DMS79 (cell line): ENCODE results near the gene CITED2.

Experiments used
- DNase-seq: peaks from one replicate; lab custom pipeline; 2025; lab: John Stamatoyannopoulos, UW

The CITED2 gene

GRCh38 chr6:139329224-139329623, 45.2 kb downstream of the CITED2 start:
- no peak for DNase-seq

- DNase-seq: no peak
Observed at GRCh38 chr6:139327038-139327437, 47.4 kb downstream of the CITED2 start.

- no peak for DNase-seq
Observed at GRCh38 chr6:139325686-139326085, 48.8 kb downstream of the CITED2 start.

GRCh38 chr6:139325125-139325524, 49.3 kb downstream of the CITED2 start:
- no peak for DNase-seq

- no peak for DNase-seq
Observed at GRCh38 chr6:139324301-139324555, 50.2 kb downstream of the CITED2 start.

GRCh38 chr6:139323511-139324300, 50.7 kb downstream of the CITED2 start:
- no peak for DNase-seq
